ENCODE data around the gene KCNC3. TPM values are rescaled to one million over a fixed set of nuclear protein-coding genes. Genes with fewer than 3 reads are reported as not detected.
"Not testable (repeated sequence)": the region's sequence is repeated elsewhere in the genome, so short reads cannot be mapped to it uniquely, and the experiment has no call there.

KCNC3 gene
- polyA plus RNA-seq, 1 donor from 2014 or later: 0.97 TPM

DNA sequence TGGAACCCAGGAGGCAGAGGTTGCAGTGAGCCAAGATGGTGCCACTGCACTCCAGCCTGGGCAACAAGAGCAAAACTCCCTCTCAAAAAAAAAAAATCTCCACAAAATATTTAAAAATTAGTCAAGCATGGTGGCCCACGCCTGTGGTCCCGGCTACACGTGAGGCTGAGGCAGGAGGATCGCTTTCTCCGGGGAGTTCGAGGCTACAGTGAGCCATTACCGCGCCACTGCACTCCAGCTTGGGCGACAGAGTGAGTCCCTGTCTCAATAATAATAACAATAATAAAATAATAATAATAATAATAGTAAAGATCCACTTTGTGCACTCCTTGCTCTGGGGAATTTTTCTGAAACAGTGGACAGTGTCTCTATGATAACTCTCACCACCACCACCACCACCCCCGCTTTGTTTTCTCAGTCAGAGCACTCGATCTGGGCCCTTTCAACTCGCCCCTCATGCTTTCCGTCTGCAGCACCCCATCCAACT is 27.6 kb upstream of the KCNC3 start:
- Histone ChIP-seq H3K9me2 (ENCODE audit: insufficient read depth, low read length) (no peaks in the 10 kb centered on the region), H3K4me3 (ENCODE audit: low read length) (no peak overlapping the region), H3K9me3 (ENCODE audit: low read length) (no peaks in the 10 kb centered on the region), H3K79me2 (replicated peaks; ENCODE audit: insufficient read depth, low read length) (no peaks in the 10 kb centered on the region), H4K20me1 (ENCODE audit: insufficient read depth) (no peaks in the 10 kb centered on the region), H2AFZ (ENCODE audit: low read depth, low read length) (no peak overlapping the region), H3K4me2 (ENCODE audit: low read length) (no peak overlapping the region), H3K27me3 (ENCODE audit: insufficient read depth, low read depth, low read length) (no peaks in the 10 kb centered on the region), H3K27ac (ENCODE audit: low read length) (no peak overlapping the region), H3K36me3 (ENCODE audit: insufficient read depth, low read length) (no peaks in the 10 kb centered on the region), H3F3A (ENCODE audit: insufficient read depth, low read length, poor library complexity, severe bottlenecking) (no peaks in the 10 kb centered on the region), H3K9ac (ENCODE audit: low read length) (no peak overlapping the region)
- TF ChIP-seq EP300 (conservative IDR thresholded peaks at IDR 0.05; ENCODE audit: poor library complexity, severe bottlenecking): no peak
- TF ChIP-seq SMC3 (conservative IDR thresholded peaks at IDR 0.05; ENCODE audit: poor library complexity): no peak
- TF ChIP-seq, protein P1, sequence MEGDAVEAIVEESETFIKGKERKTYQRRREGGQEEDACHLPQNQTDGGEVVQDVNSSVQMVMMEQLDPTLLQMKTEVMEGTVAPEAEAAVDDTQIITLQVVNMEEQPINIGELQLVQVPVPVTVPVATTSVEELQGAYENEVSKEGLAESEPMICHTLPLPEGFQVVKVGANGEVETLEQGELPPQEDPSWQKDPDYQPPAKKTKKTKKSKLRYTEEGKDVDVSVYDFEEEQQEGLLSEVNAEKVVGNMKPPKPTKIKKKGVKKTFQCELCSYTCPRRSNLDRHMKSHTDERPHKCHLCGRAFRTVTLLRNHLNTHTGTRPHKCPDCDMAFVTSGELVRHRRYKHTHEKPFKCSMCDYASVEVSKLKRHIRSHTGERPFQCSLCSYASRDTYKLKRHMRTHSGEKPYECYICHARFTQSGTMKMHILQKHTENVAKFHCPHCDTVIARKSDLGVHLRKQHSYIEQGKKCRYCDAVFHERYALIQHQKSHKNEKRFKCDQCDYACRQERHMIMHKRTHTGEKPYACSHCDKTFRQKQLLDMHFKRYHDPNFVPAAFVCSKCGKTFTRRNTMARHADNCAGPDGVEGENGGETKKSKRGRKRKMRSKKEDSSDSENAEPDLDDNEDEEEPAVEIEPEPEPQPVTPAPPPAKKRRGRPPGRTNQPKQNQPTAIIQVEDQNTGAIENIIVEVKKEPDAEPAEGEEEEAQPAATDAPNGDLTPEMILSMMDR (IDR thresholded peaks at IDR 0.05; ENCODE audit: poor library complexity, severe bottlenecking): no peak
- TF ChIP-seq EZH2 (IDR thresholded peaks at IDR 0.05; ENCODE audit: borderline replicate concordance, insufficient read depth, low read length, poor library complexity, severe bottlenecking): no peak
- no peak for TF ChIP-seq POLR2AphosphoS5 (IDR thresholded peaks at IDR 0.05)
- TF ChIP-seq TAF1 (IDR thresholded peaks at IDR 0.05; ENCODE audit: low read depth): no peak
- TF ChIP-seq, protein P2, sequence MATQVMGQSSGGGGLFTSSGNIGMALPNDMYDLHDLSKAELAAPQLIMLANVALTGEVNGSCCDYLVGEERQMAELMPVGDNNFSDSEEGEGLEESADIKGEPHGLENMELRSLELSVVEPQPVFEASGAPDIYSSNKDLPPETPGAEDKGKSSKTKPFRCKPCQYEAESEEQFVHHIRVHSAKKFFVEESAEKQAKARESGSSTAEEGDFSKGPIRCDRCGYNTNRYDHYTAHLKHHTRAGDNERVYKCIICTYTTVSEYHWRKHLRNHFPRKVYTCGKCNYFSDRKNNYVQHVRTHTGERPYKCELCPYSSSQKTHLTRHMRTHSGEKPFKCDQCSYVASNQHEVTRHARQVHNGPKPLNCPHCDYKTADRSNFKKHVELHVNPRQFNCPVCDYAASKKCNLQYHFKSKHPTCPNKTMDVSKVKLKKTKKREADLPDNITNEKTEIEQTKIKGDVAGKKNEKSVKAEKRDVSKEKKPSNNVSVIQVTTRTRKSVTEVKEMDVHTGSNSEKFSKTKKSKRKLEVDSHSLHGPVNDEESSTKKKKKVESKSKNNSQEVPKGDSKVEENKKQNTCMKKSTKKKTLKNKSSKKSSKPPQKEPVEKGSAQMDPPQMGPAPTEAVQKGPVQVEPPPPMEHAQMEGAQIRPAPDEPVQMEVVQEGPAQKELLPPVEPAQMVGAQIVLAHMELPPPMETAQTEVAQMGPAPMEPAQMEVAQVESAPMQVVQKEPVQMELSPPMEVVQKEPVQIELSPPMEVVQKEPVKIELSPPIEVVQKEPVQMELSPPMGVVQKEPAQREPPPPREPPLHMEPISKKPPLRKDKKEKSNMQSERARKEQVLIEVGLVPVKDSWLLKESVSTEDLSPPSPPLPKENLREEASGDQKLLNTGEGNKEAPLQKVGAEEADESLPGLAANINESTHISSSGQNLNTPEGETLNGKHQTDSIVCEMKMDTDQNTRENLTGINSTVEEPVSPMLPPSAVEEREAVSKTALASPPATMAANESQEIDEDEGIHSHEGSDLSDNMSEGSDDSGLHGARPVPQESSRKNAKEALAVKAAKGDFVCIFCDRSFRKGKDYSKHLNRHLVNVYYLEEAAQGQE (IDR thresholded peaks at IDR 0.05; ENCODE audit: borderline replicate concordance): no peak
- no peak for TF ChIP-seq MXI1 (conservative IDR thresholded peaks at IDR 0.05; ENCODE audit: poor library complexity, severe bottlenecking)
- TF ChIP-seq RAD21 (conservative IDR thresholded peaks at IDR 0.05): no peak

DNA sequence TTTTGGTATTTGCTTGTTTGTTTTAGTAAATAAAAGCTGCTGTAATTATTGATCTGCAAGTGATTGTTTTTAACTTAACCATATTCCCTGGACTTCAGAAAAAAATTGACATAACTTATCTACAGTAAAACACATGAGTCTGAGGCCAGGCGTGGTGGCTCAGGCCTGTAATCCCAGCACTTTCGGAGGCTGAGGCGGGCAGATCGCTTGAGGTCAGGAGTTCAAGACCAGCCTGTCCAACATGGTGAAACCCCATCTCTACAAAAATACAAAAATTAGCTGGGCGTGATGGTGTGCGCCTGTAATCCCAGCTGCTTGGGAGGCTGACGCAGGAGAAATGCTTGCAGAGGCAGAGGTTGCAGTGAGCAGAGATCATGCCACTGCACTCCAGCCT is 24.3 kb upstream of the KCNC3 start:
- not testable (repeated sequence) for H3K36me3 ChIP-seq (ENCODE audit: insufficient read depth, low read length); H3K79me2 ChIP-seq (replicated peaks; ENCODE audit: insufficient read depth, low read length); H3K9ac ChIP-seq (ENCODE audit: low read length); H3K9me3 ChIP-seq (ENCODE audit: low read length); H2AFZ ChIP-seq (ENCODE audit: low read depth, low read length); H3K27ac ChIP-seq (ENCODE audit: low read length); H3K9me2 ChIP-seq (ENCODE audit: insufficient read depth, low read length); H3K4me3 ChIP-seq (ENCODE audit: low read length); H3F3A ChIP-seq (ENCODE audit: insufficient read depth, low read length, poor library complexity, severe bottlenecking); H3K27me3 ChIP-seq (ENCODE audit: insufficient read depth, low read depth, low read length); H4K20me1 ChIP-seq (ENCODE audit: insufficient read depth); H3K4me2 ChIP-seq (ENCODE audit: low read length)

DNA sequence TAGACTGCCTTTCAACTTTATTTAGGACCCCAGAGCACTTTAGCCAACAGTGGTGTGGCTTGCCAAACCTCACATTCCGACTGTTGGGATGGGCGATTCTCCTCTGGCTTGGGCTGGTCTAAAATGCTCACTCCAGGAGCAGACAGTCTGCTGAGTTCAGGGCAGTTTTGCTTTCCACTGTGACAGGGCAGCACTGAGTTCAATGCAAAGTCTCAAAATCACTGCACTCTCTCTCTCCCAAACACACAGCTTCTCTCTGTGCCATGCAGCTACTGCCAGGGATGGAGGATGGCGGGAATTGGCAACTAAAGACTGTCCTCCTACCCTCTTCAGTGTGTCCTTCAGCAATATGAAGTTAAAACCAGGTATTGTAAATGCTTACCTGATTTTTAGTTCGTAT is 23.1 kb upstream of the KCNC3 start:
- Histone ChIP-seq H3F3A (ENCODE audit: insufficient read depth, low read length, poor library complexity, severe bottlenecking) (no peaks in the 10 kb centered on the region), H3K9me2 (ENCODE audit: insufficient read depth, low read length) (no peaks in the 10 kb centered on the region), H3K36me3 (ENCODE audit: insufficient read depth, low read length) (no peaks in the 10 kb centered on the region), H3K27ac (ENCODE audit: low read length) (no peak overlapping the region), H3K9ac (ENCODE audit: low read length) (no peak overlapping the region), H4K20me1 (ENCODE audit: insufficient read depth) (no peaks in the 10 kb centered on the region), H3K4me2 (ENCODE audit: low read length) (no peak overlapping the region), H2AFZ (ENCODE audit: low read depth, low read length) (no peak overlapping the region), H3K27me3 (ENCODE audit: insufficient read depth, low read depth, low read length) (no peaks in the 10 kb centered on the region), H3K79me2 (replicated peaks; ENCODE audit: insufficient read depth, low read length) (no peaks in the 10 kb centered on the region), H3K4me3 (ENCODE audit: low read length) (no peak overlapping the region), H3K9me3 (ENCODE audit: low read length) (no peaks in the 10 kb centered on the region)
- TF ChIP-seq, protein P1 (IDR thresholded peaks at IDR 0.05; ENCODE audit: poor library complexity, severe bottlenecking): no peak
- TF ChIP-seq SMC3 (conservative IDR thresholded peaks at IDR 0.05; ENCODE audit: poor library complexity): no peak
- no peak for TF ChIP-seq EP300 (conservative IDR thresholded peaks at IDR 0.05; ENCODE audit: poor library complexity, severe bottlenecking)
- no peak for TF ChIP-seq EZH2 (IDR thresholded peaks at IDR 0.05; ENCODE audit: borderline replicate concordance, insufficient read depth, low read length, poor library complexity, severe bottlenecking)
- no peak for TF ChIP-seq MXI1 (conservative IDR thresholded peaks at IDR 0.05; ENCODE audit: poor library complexity, severe bottlenecking)
- no peak for TF ChIP-seq TAF1 (IDR thresholded peaks at IDR 0.05; ENCODE audit: low read depth)
- TF ChIP-seq RAD21 (conservative IDR thresholded peaks at IDR 0.05): no peak
- TF ChIP-seq, protein P2 (IDR thresholded peaks at IDR 0.05; ENCODE audit: borderline replicate concordance): no peak
- TF ChIP-seq POLR2AphosphoS5 (IDR thresholded peaks at IDR 0.05): no peak
